Esophagus squamous epithelium (tissue), 4 donors: Measurements from ENCODE around the gene PRLH.

ENCODE experiments used
- CTCF ChIP-seq, 6 experiments: fragments of 450-650 bp in 4 of 6; fragments of 200-600 bp in 2 of 6; sonication (generic) in 2 of 6; IDR thresholded peaks; one replicate each; pipeline ENCODE4 v1.5.1; 2016 to 2019; ENCODE audit warnings: antibody characterized with exemption in 6 of 6, mild to moderate bottlenecking in 4 of 6, moderate library complexity in 4 of 6
- POLR2A ChIP-seq, 4 donors: fragments of 450-650 bp; IDR thresholded peaks; one replicate each; pipeline ENCODE4 v1.6.1; 2017; ENCODE audit warnings: antibody characterized with exemption in 4 of 4, mild to moderate bottlenecking in 4 of 4, moderate library complexity in 3 of 4

GRCh38 chr2:237575869-237576862 is 9.8 kb downstream of the PRLH start:
- no peak for TF ChIP-seq CTCF (IDR thresholded peaks at IDR 0.05)
- no peak for TF ChIP-seq POLR2A (IDR thresholded peaks at IDR 0.05)
